Right forelimb (tissue), 1 donor: ENCODE data around the gene FCRLB.
"Not testable (repeated sequence)": the region's sequence is repeated elsewhere in the genome, so short reads cannot be mapped to it uniquely, and the experiment has no call there.

Source experiments
- DNase-seq: peaks from one replicate; pipeline ENCODE4 v3.0.0-alpha.2; 2018

Gene FCRLB

GRCh38 chr1:161720956-161721737 lies at the start of gene FCRLB:
Gene FCRLB (plus strand): TSS chr1:161721544. CDS start chr1:161722673, 1,129 bp downstream.
- DNase-seq = no peak

- DNase-seq = not testable (repeated sequence)
These were observed 47.9 kb upstream of the FCRLB start for GRCh38 chr1:161673437-161673836.

GRCh38 chr1:161674447-161674846 lies 46.9 kb upstream of the FCRLB start:
- not testable (repeated sequence) for DNase-seq

GRCh38 chr1:161674908-161675307 lies 46.4 kb upstream of the FCRLB start:
- not testable (repeated sequence) for DNase-seq

GRCh38 chr1:161676441-161676840 lies 44.9 kb upstream of the FCRLB start:
- no peak for DNase-seq

GRCh38 chr1:161676958-161677689 lies 44.2 kb upstream of the FCRLB start:
- no peak for DNase-seq

GRCh38 chr1:161678500-161678899 lies 42.8 kb upstream of the FCRLB start:
- no peak for DNase-seq

- DNase-seq = no peak
These were observed 39.5 kb upstream of the FCRLB start for GRCh38 chr1:161681879-161682278.

GRCh38 chr1:161688946-161689345 lies 32.4 kb upstream of the FCRLB start:
- DNase-seq = no peak

- no peak for DNase-seq
These were observed 29.5 kb upstream of the FCRLB start for GRCh38 chr1:161691846-161692245.

- DNase-seq = not testable (repeated sequence)
These were observed 28.2 kb upstream of the FCRLB start for GRCh38 chr1:161693020-161693712.

GRCh38 chr1:161698302-161698701 lies 23.0 kb upstream of the FCRLB start:
- not testable (repeated sequence) for DNase-seq

GRCh38 chr1:161702250-161702649 lies 19.1 kb upstream of the FCRLB start:
- no peak for DNase-seq

GRCh38 chr1:161705537-161705936 lies 15.8 kb upstream of the FCRLB start:
- DNase-seq = no peak

GRCh38 chr1:161706113-161706481 lies 15.2 kb upstream of the FCRLB start:
- DNase-seq = no peak

- no peak for DNase-seq
These were observed 14.6 kb upstream of the FCRLB start, which contains the start of gene FCRLA for GRCh38 chr1:161706482-161707347. Gene FCRLA (plus strand): TSS chr1:161707229. CDS start chr1:161707265, 36 bp downstream.

- no peak for DNase-seq
These were observed 13.8 kb upstream of the FCRLB start for GRCh38 chr1:161707503-161707902.

GRCh38 chr1:161709373-161709772 lies 12.0 kb upstream of the FCRLB start:
- DNase-seq = no peak

GRCh38 chr1:161710560-161710959 lies 10.8 kb upstream of the FCRLB start:
- DNase-seq = no peak

- no peak for DNase-seq
These were observed 2.6 kb upstream of the FCRLB start for GRCh38 chr1:161718559-161719324.

GRCh38 chr1:161719325-161719611 lies 2.1 kb upstream of the FCRLB start:
- no peak for DNase-seq

GRCh38 chr1:161720422-161720821 lies 922 bp upstream of the FCRLB start:
- no peak for DNase-seq
